Inflammatory macrophage (primary cell): Measurements from ENCODE around the gene CCDC9.
"Not testable (repeated sequence)": the region's sequence is repeated elsewhere in the genome, so short reads cannot be mapped to it uniquely, and the experiment has no call there.

Experiments used
- DNase-seq, 2 donors: peaks; one replicate each; pipeline ENCODE4 v3.0.0-alpha.2; 2020 to 2022

CCDC9 gene

GRCh38 chr19:47232422-47233211 is 23.7 kb upstream of the CCDC9 start:
- peak in 1 of 2 donors; percentile 31 for DNase-seq

DNA sequence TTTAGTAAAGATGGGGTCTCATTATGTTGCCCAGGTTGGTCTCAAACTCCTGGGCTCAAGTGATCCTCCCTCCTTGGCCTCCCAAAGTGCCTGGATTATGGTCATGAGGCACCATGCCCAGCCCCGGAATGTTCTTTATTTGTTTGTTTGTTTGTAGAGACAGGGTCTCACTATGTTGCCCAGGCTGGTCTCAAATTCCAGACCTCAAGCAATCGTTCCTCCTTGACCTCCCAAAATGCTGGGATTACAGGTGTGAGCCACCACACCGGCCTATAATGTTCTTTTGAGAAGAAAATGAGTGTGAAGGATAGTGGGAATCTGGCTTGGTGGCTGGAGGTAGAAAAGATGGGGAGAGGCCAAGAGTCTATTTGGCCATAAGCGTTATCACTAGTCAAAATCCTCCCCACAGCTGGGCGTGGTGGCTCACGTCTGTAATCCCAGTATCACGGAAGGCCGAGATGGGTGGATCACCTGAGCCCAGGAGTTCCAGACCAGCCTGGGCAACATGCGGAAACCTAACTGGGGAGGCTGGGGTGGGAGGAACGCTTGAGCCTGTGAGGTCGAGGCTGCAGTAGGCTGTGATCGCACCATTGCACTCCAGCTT is 20.2 kb upstream of the CCDC9 start:
- no peak for DNase-seq

DNA sequence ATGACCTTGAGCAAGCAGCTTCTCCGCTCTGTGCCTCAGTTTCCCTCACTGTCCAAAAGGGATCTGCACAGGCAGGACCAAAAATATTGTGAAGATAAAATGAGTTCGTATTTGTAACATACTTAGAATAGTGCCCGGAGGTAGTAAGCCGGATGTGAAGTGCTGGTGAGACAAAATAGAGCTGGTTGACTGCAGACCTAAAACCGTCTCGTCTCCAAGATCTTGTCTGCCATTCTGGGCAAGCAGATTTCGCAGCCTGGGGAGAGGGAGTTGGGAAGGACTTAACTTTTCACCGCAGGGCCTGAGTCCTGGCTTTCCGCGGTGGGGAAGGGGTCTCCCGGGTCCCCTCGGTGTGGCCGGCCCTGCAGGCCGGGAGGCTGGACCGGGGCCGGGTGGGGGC is 17.2 kb upstream of the CCDC9 start:
- no peak for DNase-seq

DNA sequence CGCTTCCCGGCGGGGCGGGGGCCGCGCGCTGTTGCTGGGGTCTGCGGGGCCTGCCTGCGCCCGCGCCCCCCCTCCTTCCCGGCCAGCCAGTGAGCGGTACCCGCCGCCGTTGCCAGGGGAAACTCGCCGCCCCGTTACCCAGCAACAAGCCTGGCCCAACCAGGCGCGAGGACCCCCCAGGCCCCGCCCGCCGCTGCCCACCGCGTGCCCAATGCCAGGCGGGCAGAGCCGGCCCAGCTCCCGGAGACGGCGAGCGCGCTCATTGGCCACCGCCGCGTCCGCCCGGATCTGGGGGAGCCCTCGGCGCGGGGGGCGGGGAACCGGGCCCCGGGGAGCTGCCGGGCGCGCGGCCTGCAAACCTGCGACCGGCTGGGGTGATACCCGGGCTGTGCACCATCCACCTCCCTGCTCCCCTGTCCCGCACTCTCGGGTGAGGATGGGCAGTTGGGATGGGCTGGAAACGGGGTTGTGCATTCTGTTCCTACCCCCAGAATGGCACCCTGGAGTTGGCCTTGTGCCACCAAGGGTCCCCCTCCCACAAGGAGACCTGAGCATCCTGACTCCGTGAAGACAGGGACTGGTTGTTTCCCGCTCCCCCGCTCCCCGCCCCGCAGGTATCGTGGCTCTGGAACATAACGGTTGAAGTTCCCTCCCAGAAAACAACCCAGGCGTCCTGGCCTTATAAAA is 16.6 kb upstream of the CCDC9 start:
- DNase-seq = no peak

DNA sequence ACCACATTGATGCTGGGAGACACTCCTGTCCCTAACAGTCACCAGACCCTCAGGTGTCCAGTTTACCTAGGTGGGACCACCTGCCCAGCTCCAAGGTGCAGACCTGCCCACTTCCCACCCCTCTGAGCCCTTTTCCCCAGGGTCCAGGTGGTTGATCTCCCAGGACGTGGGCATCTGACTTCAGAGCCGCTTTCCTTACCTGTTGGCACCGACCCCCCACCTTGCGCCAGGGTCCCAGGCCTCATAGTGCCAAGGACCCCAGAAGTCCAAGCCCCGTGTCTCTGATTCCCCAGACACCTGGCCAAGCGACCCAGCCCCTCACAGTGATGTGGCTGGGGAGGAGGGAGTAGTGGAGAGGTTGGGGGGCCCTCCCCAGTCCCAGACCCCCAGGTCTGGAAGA is 15.8 kb upstream of the CCDC9 start:
- DNase-seq = no peak

DNA sequence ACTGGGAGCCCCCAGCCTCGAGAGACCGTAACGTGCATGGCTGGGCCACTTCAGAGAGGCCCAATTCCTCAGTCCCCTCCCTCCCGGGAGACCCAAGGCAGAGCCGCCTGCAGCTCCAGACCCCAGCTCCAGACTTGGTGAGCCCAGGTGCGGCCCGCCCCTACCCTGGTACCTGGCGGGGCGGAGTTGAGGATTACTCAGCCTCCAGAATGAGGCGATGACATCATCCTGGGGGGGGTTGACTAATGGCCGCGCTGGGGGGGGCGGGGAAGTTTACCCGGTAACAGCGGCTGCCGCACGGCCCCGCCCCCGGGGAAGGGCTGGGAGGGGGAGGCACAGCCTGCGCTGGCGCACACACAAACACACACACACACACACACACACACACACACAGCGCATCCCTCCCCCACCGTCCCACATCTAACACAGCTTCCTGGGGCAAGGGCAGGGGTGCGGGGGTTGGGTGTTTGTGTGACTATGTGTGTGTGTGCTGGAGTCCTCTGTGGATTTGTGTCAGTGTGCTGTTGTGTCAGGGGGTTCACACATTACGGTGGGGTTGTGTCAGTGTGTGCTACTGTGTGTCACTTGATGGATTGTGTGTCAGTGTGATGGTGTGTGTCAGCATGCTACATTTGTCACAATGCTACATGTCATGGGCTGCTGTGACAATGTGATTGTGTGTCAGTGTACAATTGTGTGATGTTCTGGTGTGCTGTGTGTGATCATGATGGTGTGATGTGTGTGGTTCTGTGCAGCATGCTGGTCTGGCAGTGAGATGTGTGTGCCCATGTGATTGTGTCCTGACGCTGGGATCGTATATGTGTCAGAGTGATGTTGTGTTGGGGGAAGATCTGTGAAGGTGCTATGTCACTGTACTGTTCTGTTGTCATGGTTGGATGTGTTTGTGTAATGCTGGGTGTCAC is 15.1 kb upstream of the CCDC9 start:
- peak; percentile 38 to 53 for DNase-seq

GRCh38 chr19:47241919-47242577 is 14.3 kb upstream of the CCDC9 start:
- no peak for DNase-seq

DNA sequence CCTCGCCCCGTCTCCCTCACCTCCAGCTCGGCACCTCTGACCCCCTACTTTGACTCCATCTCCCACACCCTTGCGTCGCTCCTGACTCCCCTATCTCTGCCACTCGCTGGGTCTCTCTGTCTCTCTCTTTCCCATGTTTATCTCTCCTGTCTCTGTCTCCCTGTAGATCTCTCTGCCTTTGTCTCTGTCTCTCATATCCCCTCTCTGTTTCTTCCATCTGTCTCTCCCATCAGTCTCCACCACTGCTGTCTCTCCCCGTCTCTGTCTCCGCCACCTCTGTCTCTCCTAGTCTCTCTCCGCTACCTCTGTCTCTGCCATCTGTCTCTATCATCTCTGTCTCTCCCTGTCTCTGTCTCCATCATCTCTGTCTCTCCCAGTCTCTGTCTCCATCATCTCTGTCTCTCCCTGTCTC is 13.0 kb upstream of the CCDC9 start:
- DNase-seq = no peak

DNA sequence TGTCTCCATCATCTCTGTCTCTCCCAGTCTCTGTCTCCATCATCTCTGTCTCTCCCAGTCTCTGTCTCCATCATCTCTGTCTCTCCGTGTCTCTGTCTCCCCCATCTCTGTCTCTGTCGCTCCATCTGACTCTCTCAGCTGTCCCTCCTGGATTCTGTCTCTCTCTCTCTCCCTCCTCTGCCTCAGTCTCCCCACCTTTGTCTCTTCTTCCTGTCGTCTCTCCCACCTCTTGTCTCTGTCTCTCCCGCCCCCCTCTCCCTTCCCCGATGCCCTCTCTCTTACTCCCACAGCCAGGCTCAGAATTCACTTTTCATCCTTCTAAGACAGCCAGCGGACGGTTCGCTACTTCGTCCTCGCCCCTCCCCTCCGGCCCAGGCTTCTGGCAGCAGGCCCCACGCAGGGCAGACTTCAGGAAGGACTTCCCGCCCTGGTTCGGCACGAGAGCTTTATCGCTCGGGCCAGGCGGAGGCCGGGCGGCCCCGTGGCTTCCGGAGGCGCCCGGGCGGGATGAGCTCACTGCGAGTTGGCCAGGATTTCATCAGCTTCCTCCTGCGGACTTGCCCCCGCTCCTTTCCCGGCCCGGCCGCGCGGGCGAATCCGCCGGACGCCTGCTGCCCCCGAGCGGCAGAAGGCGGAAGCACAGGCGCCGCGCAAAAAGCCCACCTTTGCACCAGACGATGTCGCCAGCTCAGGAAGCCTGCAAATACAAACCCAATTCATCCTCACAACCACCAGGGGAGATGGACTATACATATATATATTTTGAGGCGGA is 12.4 kb upstream of the CCDC9 start:
- peak; percentile 96 to 98 for DNase-seq

DNA sequence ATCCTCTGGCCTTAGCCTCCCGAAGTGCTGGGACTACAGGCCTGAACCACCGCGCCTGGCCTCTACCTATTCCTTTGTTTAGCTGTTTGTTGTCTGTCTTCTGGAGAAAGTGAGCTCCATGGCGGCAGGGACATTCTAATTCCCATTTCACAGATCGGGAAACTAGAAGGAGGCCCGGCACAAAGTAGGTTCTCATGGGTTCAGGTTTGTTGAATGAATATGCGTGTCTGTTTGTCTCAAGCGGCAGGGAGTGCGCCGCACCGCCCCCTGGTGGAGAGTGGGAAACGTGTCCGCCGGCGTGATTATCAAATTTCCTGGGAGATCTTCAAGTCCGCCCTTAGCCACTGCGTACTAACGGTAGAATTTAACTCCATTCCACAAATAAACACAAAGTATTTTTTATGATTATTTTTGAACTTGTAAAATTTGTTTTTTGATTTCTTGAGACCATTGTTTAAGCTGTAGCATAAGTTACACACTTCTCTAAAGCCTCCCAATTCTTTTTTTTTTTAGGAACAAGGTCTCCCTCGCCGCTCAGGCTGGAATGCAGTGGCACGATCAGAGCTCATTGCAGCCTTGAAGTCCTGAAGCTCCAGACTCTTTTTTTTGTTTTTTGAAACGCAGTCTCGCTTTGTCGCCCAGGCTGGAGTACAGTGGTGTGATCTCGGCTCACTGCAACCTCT is 8.9 kb upstream of the CCDC9 start:
- DNase-seq = peak; percentile 78 to 83

DNA sequence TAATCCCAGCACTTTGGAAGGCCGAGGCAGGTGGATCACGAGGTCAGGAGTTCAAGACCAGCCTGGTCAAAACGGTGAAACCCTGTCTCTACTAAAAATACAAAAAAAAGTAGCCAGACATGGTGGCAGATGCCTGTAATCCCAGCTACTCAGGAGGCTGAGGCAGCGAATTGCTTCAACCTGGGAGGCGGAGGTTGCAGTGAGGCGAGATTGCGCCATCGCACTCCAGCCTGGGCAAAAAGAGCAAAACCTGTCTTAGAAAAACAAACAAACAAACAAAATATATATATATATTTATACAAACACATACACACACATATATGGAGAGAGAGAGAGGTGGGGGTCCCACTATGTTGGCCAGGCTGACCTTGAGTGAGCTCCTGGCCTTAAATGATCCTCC is 3.3 kb upstream of the CCDC9 start:
- not testable (repeated sequence) for DNase-seq

GRCh38 chr19:47253467-47253881 is 2.9 kb upstream of the CCDC9 start:
- DNase-seq = no peak

- DNase-seq = no peak
Measured at GRCh38 chr19:47253970-47254369, 2.4 kb upstream of the CCDC9 start.

- peak; percentile 100 for DNase-seq
Measured at GRCh38 chr19:47256693-47257410, 527 bp downstream of the CCDC9 start.

GRCh38 chr19:47257411-47258169 is 1.3 kb downstream of the CCDC9 start:
- no peak for DNase-seq

DNA sequence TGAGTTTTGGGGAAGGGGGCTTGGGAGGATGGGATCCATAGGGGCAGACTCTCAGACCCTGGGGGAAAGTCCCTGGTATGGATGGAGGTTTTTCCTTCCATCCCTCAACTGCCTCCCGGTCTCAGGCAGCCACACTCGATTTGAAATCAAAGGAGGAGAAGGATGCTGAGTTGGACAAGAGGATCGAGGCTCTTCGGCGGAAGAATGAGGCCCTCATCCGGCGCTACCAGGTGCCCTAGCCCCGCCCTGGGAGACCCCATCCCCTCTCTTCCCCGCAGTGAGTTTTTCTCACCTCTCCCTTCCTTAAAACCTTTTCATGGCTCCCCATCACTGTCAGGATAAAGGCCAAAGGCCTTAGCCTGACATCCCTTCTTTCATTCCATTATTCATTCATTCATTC is 2.1 kb downstream of the CCDC9 start:
- no peak for DNase-seq

GRCh38 chr19:47258895-47259555 is 2.7 kb downstream of the CCDC9 start:
- no peak for DNase-seq

DNA sequence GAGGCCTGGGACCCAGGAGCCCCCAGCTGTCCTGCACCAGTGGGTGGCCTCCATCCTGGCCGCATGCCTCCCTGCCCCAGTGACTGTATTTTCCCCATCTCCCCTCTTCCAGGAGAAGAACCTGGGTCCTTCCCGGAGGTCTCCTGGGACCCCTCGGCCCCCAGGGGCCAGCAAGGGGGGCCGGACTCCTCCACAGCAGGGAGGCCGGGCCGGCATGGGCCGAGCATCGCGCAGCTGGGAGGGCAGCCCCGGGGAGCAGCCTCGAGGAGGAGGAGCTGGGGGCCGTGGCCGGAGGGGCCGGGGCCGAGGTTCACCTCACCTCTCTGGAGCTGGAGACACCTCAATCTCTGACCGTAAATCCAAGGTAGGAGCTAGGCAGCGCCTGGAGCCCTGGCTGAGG is 4.2 kb downstream of the CCDC9 start:
- no peak for DNase-seq
